Activated CD4-positive, alpha-beta T cell treated with anti-CD3 and anti-CD28 coated beads, Interleukin-2, Interleukin-4, amounts not matched to agents 100 ng/mL and 50 ng/mL, durations not matched to agents 16 hours and 8 hours (primary cell): ENCODE results near the gene MRPL53.
"Not testable (repeated sequence)": the region's sequence is repeated elsewhere in the genome, so short reads cannot be mapped to it uniquely, and the experiment has no call there.

Source experiments
- DNase-seq: peaks from one replicate; pipeline ENCODE4 v3.0.0-alpha.2; 2020; ENCODE audit warnings: low spot score

MRPL53 gene

DNA sequence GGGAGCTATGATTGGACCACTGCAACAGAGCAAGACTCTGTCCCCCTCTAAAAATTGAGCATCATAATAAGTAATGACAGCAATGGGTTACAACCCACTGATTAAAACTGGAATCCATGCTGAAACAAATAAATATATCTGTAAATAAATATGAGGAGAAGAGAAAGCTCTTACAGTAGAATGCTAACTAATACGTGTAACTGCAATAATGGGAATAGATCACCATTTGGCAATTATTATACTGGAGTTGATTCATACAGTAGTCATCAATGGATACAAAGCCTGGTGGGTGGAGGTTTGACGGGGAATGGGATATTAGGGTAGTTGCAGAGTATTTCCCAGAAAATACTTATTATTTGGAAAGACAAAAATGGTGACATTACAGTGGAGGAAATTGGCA, 23.7 kb downstream of the MRPL53 start:
- DNase-seq = no peak

DNA sequence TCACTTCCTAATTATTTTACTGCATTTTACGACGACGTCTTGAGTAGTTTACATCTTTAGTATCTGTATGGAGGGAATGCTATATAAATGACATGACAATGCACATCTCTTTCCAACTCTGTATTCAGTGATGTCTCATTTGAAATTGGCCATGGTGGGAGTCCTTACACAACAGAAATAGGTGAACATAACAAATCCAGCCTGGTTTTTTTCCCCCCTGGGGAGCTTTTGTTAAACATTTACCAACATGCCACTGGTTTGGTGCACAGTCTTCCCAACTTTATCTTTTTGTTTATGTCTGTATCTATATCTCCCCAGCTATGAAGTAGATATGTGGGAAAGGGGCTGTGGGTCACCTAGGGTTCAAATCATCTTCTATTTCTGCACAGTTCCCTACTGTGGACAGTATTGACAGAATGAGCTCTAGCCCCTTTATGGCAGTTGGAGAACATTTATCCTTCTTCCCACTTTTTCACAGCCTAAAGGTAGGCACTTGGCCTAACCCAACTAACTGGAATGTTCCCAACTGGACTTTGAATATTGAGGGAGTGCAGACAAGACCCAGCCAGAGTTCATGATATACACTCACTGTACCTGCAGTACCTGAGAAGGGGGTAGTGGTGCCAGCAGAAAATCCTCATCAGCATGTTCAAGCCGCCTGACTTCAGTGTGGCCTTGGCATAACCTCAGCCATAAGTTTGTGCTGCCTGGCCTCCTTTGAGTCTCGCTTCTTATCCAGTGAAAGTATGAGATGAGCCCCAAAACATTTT, 25.1 kb downstream of the MRPL53 start:
- DNase-seq = no peak

DNA sequence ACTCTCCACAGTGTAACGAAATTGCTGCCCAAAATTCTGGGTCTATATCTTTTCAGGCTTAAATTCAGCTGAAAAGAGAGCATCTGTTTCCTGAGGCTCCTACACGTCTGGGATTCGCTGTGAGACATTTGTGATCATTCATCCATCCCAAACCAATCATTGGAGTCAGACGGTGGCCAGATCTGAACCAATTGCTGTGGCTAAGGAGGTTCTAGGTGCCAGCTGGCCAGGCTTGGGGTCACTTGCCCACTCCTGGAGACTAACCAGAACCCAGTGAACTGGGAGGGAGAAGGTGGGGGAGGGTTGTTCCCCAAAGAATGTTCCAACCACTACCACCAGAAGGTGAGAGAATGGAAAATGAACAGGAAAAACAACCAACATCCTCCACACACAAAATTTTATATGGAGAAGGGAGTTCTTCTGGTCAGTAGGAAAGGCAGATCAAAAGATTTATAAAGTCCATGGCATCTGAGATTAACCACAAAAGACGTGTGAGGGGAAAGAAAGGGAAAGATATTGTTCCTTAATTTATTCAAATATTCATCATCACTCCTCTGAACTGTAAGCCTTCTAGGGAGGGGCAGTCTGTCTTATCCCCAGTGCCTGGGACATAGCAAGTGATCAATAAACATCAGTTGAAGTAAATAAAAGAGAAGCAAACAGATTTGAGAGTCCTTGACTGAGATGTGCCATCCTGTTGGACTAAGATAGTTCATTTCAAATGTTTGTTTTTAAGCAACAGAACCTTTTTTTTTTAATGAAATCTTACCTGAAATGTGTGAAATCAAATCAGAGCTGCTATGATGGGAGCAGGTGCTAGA, 27.8 kb downstream of the MRPL53 start:
- DNase-seq = no peak

DNA sequence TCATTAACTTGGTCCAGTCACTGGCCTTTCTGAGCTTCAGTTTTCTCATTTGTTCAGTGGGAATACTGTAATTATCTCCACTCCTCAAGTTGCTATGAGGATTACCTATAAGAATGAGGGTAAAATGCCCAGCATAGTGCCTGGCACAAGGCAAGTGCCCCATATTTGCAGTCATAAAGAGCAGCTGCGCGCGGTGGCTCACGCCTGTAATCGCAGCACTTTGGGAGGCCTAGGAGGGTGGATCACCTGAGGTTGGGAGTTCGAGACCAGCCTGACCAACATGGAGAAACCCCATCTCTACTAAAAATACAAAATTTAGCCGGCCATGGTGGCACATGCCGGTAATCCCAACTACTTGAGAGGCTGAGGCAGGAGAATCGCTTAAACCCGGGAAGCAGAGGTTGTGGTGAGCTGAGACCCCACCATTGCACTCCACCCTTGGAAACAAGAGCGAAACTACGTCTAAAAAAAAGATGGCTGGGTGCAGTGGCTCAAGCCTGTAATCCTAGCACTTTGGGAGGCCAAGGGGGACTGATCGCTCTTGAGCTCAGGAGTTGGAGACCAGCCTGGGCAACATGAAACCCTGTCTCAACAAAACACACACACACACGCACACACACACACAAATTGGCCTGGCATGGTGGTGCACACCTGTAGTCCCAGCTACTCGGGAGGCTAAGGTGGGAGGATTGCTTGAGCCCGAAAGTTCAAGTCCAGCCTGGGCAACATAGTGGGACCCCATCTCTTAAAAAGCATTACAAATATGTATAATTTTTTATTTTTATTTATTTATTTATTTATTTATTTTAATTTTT, 29.8 kb downstream of the MRPL53 start:
- DNase-seq = not testable (repeated sequence)

DNA sequence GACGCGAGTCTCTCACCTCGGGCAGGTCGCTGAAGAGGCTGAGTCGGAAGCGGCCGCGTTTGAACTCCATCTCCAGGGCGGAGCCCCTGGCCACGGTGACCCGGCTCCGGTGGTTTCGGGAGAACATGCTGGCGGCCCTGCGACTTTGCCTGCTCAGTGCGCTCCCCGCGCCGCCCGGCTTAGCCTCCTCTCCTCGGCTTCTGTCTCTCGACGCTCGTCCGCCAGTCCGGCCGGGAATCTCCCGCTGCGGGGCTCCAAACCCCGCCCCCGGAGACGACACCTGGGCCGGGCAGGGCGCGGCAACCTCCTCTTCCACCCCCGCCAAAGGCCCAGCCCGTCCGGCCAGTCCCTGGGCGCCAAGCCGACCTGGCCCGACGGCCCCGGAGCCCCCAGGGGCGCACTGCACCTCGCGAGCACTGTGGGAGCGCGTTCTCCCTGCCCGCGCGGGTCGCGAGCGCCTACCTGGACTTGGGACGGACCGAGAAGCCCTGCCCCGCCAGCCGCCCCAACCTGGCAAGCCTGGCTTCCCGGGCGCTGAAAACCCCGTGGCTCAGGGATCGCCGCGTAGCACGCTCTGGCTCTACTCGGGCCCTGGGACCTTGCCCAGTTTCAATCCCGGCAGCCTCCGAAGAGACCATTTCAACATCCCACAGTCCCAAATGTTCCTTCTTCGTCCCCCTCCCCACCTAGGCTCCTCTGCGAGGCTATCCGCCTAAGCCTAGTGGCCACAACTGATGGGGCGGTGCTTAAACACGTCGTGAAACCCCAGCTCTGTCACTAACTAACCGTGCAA, 30.6 kb downstream of the MRPL53 start, which contains the start of gene RTKN:
Gene RTKN (minus strand): TSS at position 248 of the 793 bp plus-strand sequence. CDS start 121 bp downstream, at position 127.
- DNase-seq = no peak

DNA sequence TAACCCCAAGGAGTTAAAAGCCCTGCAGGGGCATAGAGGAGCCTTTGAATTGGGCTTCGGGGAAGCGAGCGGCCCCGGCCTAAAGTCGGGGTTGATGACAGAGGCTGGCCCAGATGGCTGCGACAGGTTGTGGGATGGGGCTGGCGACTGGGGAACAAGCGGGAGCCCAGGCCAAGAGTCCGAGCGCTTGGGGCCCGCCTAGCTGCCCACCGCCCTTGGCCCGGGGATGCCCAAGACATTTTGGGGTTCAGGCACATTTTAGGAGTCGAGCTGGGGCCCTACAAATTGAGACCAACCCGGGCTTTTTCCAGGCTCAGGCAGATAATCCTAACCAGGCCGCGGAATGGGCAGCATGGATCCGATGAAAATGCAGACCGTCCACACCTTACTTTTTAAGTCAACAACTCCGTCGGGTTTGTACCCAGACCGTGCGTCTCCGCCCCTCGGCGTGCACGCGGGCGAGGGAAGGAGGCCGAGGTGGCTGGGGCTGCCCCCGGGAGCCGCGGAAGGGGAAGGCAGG, 31.2 kb downstream of the MRPL53 start:
- no peak for DNase-seq

DNA sequence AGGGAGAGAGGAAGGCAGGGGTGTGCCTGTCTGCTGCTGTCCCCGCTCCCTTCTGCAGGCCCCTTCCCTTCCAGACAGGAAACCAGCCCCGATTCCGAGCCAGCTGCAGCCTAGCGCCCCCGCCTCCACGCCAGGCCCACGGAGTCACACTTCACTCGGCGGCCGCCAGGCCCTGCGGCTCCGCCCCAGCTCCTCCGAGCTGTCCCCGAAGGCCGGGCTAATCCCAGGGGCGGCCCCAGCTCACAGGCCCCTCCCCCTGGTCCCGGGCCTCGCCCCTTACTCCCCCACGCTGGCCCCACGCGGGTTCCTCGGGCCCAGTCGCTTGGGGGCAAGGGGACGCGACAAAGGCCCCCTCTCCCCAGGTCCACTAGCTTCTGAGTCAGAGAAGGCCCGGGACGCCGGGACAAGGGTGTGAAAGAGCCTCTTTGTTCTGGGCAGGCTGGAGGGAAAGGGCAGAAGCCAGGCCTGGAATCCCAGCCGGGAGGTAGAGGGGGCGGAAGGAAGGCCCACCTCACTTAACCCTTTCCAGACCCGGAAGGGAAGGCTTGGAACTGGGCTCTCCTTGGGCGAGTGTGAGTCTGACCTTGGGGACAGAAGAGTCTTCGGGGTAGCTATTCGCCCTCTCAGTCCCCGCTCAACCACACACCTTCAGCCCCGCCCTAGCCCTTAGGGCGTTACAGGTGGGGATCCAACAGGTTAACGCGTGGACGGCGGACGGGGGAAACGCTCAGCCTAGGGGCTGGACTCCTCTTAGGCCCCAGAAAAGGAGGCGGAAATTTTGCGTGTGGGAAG, 31.9 kb downstream of the MRPL53 start:
- no peak for DNase-seq

DNA sequence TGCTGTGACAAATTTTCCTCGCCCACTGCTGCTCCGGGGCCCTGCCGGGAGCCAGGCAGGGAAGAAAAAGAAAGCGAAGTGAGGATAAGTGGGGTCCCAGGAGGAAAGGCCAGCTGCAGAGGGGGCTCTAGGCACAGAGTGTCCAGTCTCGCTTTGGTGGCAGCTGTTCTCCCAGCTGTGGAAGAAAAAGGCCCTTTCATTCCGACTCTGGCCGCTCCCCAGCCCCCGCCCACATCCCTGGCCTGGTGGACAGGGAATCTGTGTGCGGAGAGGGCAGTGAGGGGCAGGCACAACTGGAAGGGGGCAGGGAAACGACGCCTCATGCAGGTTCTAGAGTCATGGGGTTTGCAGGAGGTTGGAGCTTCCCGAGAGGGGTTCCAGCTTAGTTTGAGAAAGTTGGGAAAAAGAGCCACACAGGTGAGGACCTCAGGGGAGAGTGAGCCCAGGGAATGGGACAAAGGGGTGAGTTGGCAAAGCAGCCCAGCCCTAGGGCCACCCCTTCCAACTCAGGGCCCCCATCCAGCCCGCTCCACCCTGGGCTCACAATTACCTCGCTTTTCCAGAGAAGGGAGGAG, 32.6 kb downstream of the MRPL53 start:
- no peak for DNase-seq

DNA sequence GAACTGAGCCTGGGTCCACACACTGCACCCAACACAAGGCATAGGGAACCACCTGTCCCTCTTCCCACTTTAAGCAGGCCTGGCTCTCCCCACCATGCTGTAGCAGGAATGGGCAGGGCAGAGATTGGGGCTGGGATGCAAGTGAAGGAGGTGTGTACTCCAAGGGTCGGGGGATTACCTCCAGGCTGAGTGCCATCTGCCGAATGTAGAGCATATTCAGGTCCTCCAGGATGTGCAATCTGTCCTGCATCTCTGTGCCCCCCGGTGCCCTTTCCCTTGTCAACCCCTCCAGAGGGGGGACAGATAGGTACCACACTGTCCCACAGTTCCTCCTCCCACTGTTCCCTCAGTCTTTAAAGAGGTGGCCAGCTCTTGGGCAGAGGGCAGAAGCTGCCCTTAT, 33.1 kb downstream of the MRPL53 start:
- DNase-seq = no peak

DNA sequence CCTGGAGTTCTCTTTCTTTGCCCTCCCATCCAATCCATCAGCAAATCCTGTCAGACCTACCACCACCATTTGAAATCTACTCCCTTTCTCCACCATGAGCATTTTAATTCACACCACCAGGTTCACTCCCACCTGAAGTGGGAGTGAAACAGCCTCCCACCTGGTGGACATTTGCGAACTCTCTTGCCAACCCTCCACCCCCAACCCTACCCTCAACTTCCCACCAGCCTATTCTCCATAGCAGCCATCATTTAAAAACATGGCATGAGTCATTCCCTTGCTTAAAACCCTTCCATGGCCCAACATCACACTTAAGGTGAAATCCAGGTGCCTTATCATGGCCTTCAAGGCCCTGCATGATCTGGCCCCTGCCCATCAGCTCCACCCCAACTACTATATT, 34.2 kb downstream of the MRPL53 start:
- DNase-seq = no peak

DNA sequence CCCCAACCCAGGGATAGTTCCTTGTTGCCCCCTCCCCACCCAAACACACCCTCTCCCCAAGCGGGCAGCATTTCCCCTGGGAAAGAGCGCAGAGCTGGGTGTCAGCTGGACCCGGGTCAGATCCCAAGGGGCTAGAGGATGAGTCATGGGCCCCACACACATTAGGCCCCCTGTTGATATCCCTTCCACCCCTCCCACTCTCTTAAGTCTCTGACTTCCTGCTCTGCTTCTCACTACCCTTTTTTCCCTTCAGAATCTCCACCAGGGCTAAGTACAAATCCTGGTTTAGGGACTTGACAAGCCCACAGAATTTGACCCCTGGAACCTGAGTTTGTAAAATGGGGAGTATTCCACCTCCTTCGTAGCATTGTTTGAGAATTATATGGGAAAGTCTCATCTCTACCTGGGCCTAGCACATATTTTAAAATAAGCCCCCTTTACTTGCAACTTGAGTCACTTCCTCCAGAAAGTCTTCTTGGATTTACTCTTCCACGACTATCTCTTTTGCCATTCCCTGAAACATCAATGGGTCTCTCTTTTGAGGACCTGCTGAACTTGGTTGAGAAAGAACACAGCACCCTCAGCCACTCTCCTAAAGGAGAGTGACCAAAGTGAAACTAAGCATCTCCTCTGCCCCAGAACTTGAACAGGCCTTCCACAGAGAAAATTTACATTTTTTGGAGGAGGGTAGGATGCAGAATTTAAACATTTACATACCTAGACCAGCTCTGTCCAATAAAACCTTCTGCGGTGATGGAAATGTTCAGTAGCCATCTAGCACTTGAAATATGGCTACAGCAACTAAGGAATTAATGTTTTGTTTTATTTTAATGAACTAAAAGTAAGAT, 35.4 kb downstream of the MRPL53 start:
- no peak for DNase-seq

DNA sequence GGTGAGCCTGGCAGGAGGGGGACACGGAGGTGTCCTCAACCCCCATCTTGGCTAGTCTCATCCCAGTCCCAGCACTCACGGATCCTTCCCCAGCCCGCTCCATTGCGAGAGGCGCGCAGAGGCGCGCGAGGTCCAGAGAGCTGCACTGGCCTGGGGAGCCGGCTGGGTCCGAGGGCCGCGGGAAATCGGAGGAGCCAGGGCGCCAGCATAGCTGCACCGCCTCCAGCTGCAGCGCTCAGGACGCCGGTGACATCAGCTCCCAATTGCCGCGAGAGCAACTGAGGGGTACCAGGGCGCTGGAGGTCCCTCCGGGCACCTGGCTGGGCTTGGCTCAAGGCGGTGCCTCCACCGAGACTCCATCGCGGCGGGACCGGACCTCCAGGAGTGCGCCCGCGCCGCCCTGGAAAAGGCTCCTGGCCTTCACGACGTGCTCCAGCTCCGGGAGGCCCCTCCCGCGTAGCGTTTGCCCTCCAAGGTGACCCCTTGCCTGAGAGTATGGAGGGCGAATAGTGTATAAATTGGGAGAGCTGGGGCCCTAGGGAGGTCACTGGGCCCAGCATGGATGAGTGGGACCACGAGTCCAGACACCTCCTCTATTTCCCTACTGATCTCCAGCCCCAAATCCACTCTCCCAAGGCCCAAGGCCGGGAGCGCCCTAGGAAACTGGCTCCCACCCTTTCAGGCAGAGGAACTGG, 36.2 kb downstream of the MRPL53 start:
- DNase-seq = no peak

DNA sequence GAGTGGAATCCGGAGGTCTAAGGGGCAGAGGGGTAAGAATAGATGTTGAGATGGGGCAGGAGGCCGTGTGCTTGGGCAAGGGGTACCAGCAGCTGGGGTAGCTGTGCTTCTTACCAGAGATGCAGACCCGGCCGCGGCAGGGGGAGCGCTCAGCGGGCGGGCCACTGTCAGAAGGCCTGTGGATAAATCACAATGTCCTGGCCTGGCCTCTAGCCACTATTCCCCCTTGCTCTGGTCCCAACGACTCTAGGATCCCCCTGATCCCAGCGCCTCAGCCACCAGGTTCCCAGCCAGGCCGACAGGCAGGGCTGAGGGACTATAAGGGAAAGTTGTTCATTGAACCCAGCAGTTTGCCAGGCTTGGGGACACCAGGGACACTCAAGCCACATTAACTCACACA, 42.0 kb downstream of the MRPL53 start:
- DNase-seq = no peak

DNA sequence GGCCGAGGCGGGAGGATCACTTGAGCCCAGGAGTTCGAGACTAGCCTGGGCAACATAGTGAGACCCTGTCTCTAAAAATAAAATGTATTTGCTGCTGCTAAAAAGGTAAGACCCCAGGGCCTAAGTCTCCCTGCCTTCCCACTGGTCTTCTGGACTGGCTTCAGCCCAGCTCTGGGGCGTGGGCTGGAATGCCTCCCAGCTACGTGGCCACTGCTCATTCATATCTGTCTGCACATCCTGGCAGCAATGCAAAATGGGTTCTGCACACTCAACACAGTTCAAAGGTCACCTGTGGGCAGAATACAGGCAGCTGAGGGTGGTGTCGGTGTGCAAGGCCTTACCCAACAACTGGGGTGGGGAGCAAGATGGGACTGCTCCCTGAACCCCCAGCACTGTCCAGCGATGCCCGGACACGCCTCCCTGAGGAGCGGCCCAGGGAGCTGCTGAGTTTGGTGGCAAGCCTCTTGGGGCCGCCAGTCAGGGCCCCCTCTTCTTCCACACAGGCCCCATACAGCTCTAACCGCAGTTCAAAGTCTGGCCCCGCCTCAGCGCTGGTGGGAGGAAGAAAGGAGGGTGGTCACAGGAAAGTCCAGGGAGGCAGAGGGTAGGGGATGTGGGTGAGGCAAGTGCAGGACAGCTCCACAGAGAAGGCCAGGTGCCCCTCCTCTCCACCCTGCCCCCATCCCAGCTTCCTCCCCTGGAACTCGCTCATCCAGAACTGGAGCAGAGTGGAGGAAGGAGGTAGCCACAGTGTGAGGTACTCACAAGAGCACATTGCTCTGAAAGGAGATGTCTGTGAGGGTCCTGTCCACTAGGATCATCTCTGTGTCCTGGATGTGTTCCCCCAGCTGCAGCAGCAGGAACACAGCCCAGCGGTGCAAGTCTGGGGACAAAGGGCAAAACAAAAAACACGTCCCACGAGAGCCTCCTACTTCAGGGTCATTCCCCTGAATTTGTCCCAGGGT, 42.7 kb downstream of the MRPL53 start:
- DNase-seq = no peak

DNA sequence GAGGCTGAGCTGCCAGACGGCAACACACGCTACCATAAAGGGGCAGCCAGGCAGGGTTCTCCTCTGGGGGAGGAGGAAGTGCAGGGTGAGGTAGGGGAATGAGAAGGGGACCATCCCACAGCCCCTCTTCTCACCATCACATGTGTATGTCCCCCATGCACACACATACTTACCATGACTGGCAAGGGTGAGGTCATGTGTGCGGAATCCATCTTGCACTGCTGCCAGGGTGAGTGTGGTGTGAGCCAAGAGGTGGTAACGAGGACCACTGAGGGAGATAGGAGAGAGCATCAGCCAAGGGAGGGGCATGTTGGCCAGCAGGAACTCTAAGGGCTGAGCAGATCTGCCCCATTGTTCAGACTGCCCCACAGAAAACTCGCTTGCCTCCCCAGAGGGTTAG, 43.8 kb downstream of the MRPL53 start:
- DNase-seq = no peak

DNA sequence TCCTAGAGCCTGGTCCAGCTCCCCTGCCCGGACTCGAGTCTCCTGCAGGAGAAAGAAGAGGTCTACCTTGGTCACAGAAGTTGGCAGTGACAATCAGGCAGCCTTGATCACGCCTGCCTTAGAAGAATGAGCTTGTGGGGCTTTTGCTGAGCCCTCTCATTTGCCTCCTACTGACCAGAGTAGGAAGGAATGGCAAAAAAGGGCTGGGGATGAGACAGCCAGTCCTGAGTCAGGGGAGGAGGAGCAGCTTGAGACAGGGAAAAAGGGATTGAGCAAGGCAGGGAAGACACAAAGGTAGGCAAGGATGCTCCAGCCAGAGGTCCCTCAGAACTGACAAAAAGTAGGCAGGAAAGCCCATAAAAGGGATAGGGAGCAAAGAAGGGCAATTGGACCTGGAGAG, 44.9 kb downstream of the MRPL53 start:
- no peak for DNase-seq

DNA sequence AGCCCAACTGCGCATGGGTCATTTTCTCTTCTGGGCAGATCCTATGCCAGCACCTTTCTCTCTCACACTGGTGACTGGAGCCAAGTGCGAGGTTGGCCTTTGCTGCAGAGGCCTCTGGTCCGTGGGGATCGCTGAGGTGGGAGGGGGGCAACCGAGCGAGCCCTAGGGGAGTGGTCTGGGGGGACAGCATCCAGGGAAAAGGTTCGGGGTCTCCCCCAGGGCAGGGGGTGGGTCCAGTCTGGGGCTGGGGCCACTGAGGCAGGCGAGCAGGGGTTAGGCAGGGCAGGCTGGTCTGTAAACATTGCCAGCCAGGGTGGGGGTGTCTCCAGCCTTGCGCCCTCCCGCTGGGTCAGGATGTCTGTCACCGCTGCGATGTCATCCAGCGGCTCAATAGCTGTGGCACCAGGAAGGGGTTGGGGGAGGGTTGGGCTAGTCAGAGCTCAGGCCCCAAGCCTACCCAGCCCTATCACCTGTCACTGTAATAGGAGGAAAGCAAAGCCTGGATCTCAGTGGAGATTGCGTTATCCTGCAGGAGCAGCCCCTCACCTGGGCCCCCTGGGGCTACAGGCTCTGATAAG, 46.2 kb downstream of the MRPL53 start:
- no peak for DNase-seq
